Renal cortical epithelial cell (primary cell): ENCODE results near the gene BPIFB6. TPM values are rescaled to one million over a fixed set of nuclear protein-coding genes. Genes with fewer than 3 reads are reported as not detected.

Experiments
- DNase-seq: peaks from one replicate; pipeline ENCODE4 v3.0.0-alpha.2; 2011; ENCODE audit warnings: low read depth
- total RNA-seq: library from RNA; depleted of rRNA; stranded (reverse); fragments of >200 nt; gene quantifications from 2 replicates; pipeline ENCODE4 v1.2.3, GENCODE V29; 2014

BPIFB6 gene
- total RNA-seq, 1 donor from 2014 or later = not detected

DNA sequence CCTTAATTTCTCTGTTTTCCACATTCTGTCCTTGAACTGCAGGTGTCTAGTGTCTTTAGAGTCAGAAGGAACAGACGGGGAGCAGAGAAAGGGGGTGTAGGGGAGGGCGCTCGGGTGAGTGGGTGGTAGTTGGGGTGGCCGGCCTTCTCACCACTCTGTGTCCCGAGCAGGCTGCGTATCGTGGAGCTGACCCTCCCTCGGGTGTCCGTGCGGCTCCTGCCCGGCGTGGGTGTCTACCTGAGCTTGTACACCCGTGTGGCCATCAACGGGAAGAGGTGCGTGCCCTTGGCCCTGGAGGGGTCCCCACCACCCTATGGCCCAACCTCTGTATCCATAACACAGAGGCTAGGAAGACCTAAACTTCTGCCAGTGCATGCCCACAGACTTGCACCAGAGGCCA is 53.3 kb downstream of the BPIFB6 start:
- DNase-seq = no peak

DNA sequence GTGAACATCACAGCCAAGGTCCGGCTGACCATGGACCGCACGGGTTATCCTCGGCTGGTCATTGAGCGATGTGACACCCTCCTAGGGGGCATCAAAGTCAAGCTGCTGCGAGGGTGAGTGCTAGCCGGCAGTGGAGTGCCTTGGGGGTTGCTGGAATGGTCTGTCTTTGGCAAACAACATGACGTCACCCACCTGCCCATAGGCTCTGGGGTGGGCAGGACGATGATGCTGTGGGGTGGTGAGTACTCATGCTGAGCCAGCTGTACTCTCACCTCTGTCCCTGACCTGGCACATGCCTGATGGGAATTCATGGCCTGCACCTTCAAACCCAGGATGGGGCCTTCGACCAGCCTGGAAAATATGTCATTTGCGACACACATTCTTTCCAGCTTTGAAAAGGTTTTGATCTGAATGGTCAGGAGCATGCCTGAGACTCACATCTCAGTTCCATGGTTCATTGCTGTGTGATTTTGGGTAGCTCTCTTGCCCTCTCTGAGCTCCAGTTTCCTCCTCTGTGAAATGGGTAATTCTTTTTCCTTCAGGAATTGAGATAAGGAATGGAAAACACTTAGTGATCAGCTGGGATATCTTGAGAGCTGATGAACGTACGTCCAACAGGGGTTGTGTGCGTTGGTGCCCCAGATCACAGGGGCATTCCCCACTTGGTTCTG is 54.7 kb downstream of the BPIFB6 start:
- DNase-seq = no peak

DNA sequence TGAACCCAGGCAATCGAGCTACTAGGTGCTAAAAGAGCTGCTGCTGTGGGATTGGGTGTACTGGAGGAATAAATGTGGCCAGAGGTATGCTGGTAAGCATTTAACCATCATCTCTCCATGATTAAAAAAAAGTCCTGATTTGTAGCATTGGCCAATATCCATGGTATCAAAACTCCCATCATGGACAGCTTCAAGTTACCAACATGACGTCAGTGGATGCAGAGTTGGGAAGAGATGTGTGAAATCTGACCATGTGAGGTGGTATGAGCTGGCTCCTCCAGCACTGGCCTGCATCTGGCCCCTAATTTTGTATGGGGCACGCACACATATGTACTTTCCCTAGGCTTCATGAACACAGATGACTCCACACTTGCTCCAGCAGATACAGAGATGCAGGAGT is 59.7 kb downstream of the BPIFB6 start:
- no peak for DNase-seq

DNA sequence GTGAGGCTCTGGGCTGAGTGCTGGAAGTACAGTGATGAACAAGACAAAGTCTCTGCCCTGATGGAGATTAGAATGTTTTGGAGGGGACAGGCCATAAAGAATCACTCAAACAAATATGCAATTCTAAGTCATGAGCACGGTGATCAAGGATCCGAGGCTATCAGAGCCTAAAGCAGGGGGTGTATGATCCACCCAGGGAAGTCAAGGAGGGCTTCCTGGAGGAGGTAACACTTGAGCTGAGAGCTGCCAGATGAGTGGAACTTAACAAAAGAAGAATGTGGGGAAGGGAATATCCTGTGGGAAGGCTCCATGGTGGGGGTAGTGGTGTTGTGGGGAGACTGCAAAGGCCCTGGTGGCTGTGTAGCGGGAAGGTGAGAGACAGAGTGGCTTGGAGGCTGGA is 60.2 kb downstream of the BPIFB6 start:
- DNase-seq = no peak

DNA sequence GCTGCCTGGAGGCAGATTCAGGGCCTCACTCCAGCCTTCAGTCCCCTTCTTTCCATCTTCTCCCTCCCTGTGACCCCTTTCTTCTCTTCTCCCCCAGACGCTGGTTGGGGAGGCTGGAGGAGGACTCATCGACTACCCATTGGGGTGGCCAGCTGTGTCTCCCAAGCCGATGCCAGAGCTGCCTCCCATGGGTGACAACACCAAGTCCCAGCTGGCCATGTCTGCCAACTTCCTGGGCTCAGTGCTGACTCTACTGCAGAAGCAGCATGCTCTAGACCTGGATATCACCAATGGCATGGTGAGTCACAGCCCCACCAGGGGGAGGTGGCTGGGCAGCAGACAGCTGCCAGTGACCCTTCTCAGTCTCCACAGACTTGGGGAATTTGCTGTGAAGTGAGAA is 60.9 kb downstream of the BPIFB6 start:
- no peak for DNase-seq

DNA sequence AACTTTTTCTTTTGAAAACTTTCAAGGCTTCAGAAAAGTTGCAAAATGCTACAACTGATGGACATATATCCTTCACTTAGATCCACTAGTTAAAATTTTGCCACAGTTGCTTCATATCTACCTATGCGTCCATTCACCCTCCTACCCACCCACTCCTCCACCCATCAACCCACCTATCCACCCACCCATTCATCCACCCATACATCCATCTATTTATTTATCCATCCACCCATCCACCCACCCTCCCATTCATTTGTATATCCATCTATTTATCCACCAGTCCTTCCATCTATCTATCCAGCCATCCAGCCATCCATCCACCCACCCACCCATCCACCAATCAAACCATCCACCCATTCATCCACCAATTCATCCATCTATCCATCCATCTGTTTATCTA is 61.6 kb downstream of the BPIFB6 start:
- no peak for DNase-seq

DNA sequence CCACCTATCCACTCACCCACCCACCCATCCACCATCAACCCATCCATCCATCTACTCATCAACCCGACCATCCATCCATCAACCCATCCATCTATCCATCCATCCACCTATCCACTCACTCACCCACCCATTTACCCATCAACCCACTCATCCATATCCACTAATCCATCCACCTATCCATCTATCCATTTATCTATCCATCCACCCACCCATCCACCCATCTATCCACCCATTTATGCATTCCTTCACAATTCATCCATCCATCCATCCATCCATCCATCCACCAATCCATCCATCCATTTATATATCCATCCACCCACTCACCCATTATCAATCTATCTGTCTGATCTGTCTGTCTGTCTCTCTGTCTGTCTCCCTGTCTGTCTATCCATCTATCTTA is 62.1 kb downstream of the BPIFB6 start:
- DNase-seq = no peak

Other genes with a start within 250 kb of the BPIFB6 start
- gene MAPRE1, start 211.7 kb upstream of the BPIFB6 start, total RNA-seq = 151 and 160 TPM in 2 replicates
- gene EFCAB8, start 172.7 kb upstream of the BPIFB6 start, total RNA-seq = 0.05 TPM in 1 of 2 replicates, not detected in the other
- gene SUN5, start 27.2 kb upstream of the BPIFB6 start, total RNA-seq = not detected in 2 replicates
- gene BPIFB2, start 23.9 kb upstream of the BPIFB6 start, total RNA-seq = not detected in 2 replicates
- not detected in 2 replicates for gene BPIFB3, start 22.3 kb downstream of the BPIFB6 start, total RNA-seq
- gene BPIFB4, start 48.0 kb downstream of the BPIFB6 start, total RNA-seq = not detected in 2 replicates
- not detected in 2 replicates for gene BPIFA2, start 136.5 kb downstream of the BPIFB6 start, total RNA-seq
- not detected in 2 replicates for gene BPIFA3, start 185.7 kb downstream of the BPIFB6 start, total RNA-seq
- not detected in 2 replicates for gene BPIFA1, start 204.3 kb downstream of the BPIFB6 start, total RNA-seq